Measurements from ENCODE around the gene BST1.

BST1 gene

GRCh38 chr4:15677507-15677988 lies 25.3 kb upstream of the BST1 start:
- no peak for DNase-seq

GRCh38 chr4:15681067-15681371 lies 21.8 kb upstream of the BST1 start:
- no peak for DNase-seq

GRCh38 chr4:15681372-15682241 lies 21.3 kb upstream of the BST1 start, which contains the start of gene FAM200B:
FAM200B (plus strand) TSS chr4:15681827; CDS start chr4:15686978, 5,151 bp downstream.
- peak; percentile 83 for DNase-seq

- DNase-seq, result no peak
Measured at GRCh38 chr4:15682242-15683142, 20.4 kb upstream of the BST1 start.

GRCh38 chr4:15683143-15683495 lies 19.7 kb upstream of the BST1 start:
- no peak for DNase-seq

- DNase-seq, result no peak
Measured at GRCh38 chr4:15684498-15684897, 18.4 kb upstream of the BST1 start.

GRCh38 chr4:15688051-15688450 lies 14.8 kb upstream of the BST1 start:
- DNase-seq, result no peak

GRCh38 chr4:15689540-15689939 lies 13.3 kb upstream of the BST1 start:
- no peak for DNase-seq

GRCh38 chr4:15690020-15690809 lies 12.7 kb upstream of the BST1 start:
- DNase-seq, result no peak

GRCh38 chr4:15691346-15692135 lies 11.3 kb upstream of the BST1 start:
- DNase-seq, result no peak

GRCh38 chr4:15692602-15693001 lies 10.3 kb upstream of the BST1 start:
- no peak for DNase-seq

GRCh38 chr4:15694431-15694830 lies 8.4 kb upstream of the BST1 start:
- DNase-seq, result no peak

- DNase-seq, result no peak
Measured at GRCh38 chr4:15695240-15695699, 7.6 kb upstream of the BST1 start.

- DNase-seq, result no peak
Measured at GRCh38 chr4:15695729-15696128, 7.1 kb upstream of the BST1 start.

GRCh38 chr4:15696866-15697265 lies 6.0 kb upstream of the BST1 start:
- no peak for DNase-seq

- no peak for DNase-seq
Measured at GRCh38 chr4:15703439-15703838, 574 bp downstream of the BST1 start.

- DNase-seq, result no peak
Measured at GRCh38 chr4:15704129-15704528, 1.3 kb downstream of the BST1 start.

- no peak for DNase-seq
Measured at GRCh38 chr4:15706646-15707362, 3.9 kb downstream of the BST1 start.

GRCh38 chr4:15707363-15707715 lies 4.5 kb downstream of the BST1 start:
- no peak for DNase-seq

- DNase-seq, result no peak
Measured at GRCh38 chr4:15711762-15712161, 8.9 kb downstream of the BST1 start.

GRCh38 chr4:15712214-15712613 lies 9.3 kb downstream of the BST1 start:
- no peak for DNase-seq

- DNase-seq, result no peak
Measured at GRCh38 chr4:15714141-15714540, 11.3 kb downstream of the BST1 start.

Measured in NCI-H510A (cell line).